Heart right ventricle (tissue), 16 donors: ENCODE measurements around the gene ZSCAN5A. TPM values are rescaled to one million over a fixed set of nuclear protein-coding genes. Genes with fewer than 3 reads are reported as not detected.
"Not testable (repeated sequence)": the region's sequence is repeated elsewhere in the genome, so short reads cannot be mapped to it uniquely, and the experiment has no call there.

Source experiments
- ATAC-seq, 8 donors: fragments of 200-7000 bp; cut with Tn5 transposase; one replicate each; pipeline ENCODE4 v1.9.1; 2020; ENCODE audit warnings: mild to moderate bottlenecking in 8 of 8, moderate library complexity in 8 of 8, moderate number of reproducible peaks in 1 of 8
- DNase-seq, 2 donors: peaks; one replicate each; pipeline ENCODE4 v3.0.0-alpha.2; 2020
- H3K27ac ChIP-seq, 10 donors: fragments of 200-600 bp; sonication (generic) in 2 of 10; one replicate each; pipeline versions ENCODE4 v1.5.0 to v1.8.0; 2020 to 2022; ENCODE audit warnings: mild to moderate bottlenecking in 3 of 10
- H3K27me3 ChIP-seq, 7 donors: fragments of 200-600 bp; one replicate each; pipeline ENCODE4 v1.8.0; 2021 to 2022; ENCODE audit warnings: mild to moderate bottlenecking in 2 of 7
- H3K36me3 ChIP-seq, 9 donors: fragments of 200-600 bp; sonication (generic) in 1 of 9; one replicate each; pipeline versions ENCODE4 v1.5.0 to v1.8.0; 2020 to 2022; ENCODE audit warnings: mild to moderate bottlenecking in 2 of 9
- H3K4me1 ChIP-seq, 9 donors: fragments of 200-600 bp; sonication (generic) in 1 of 9; one replicate each; pipeline versions ENCODE4 v1.5.0 to v1.8.0; 2020 to 2022; ENCODE audit warnings: mild to moderate bottlenecking in 4 of 9
- H3K4me3 ChIP-seq, 10 donors: fragments of 200-600 bp; sonication (generic) in 2 of 10; one replicate each; pipeline versions ENCODE4 v1.5.0 to v1.8.0; 2020 to 2022; ENCODE audit warnings: mild to moderate bottlenecking in 7 of 10, moderate library complexity in 2 of 10
- H3K9me3 ChIP-seq, 11 donors: fragments of 200-600 bp in 10 of 11; sonication (generic) in 2 of 11; one replicate each; pipeline versions ENCODE4 v1.5.0 to v1.8.0; 2013 to 2022; ENCODE audit warnings: mild to moderate bottlenecking in 2 of 11, control low read depth in 1 of 11, moderate library complexity in 1 of 11
- CTCF ChIP-seq, 9 donors: fragments of 200-600 bp; sonication (generic) in 2 of 9; IDR thresholded peaks; one replicate each; pipeline versions ENCODE4 v1.5.0 to v1.8.0; 2021 to 2022; ENCODE audit warnings: antibody characterized with exemption in 9 of 9, mild to moderate bottlenecking in 5 of 9, moderate library complexity in 1 of 9
- WGBS, 2 donors: extraction: QIAGEN DNeasy Blood & Tissue Kit; methylation state at CpG; one replicate each; pipeline ENCODE4 v1.1.7; 2013; ENCODE audit warnings: inconsistent platforms in 1 of 2; 5-methylcytosine and 5-hydroxymethylcytosine counted together
- intact Hi-C, 10 donors: fragments of 100-400 bp; cut with DNase I; formaldehyde crosslinking; loops; one replicate each; pipeline versions ENCODE4 v1.11.1 to v1.14.2; 2022
- polyA plus RNA-seq, 2 donors: library from polyadenylated mRNA; stranded (reverse); fragments of 200-250 nt; gene quantifications; one replicate each; pipeline ENCODE4 v1.2.3, GENCODE V29; 2013
- total RNA-seq, 10 donors: library from RNA; stranded (reverse); fragmentation: NEBNext Ultra II Directional in 3 of 10; extraction: Animal tissue kit (Norgen Biotek cat#: 25700) in 3 of 10; gene quantifications; one replicate each; pipeline versions ENCODE4 v1.2.1 to v1.2.4, GENCODE V29; 2021 to 2023
- donor health status: Arrhythmogenic right ventricular cardiomyopathy.
- donor health status: ischemic (EF 13 %, LVEDD 7.1; RV severe dilation, severe dysfunction).
- donor health status: healthy with polysubstance abuse.
- donor health status: DM: no; HTN: yes; CAD: no.
- donor health status: DM: no; HTN: no; CAD: no.
- donor health status: ischemic (EF 25% LVEDD 6.9; RV normal size, moderate dysfunction).
- donor health status: ischemic (EF 25% LVEDD 5.7; RV mildly dilated, moderate dysfunction).
- donor health status: healthy.
- donor health status: DM: yes; HTN: yes; CAD: no.
- donor health status: Ischemic cardiomyopathy.
- donor health status: ischemic (EF 35%, LVEDD 5.7; RV mildly dilated, moderate dysfunction).
- donor health status: nonischemic (EF 11% LVEDD 7.7; RV severe dilation, severe dysfunction).
- donor health status: DM: yes; HTN: yes; CAD: no.
- donor health status: PGD.
- donor health status: ischemic (EF 29% LVEDD 5.4; RV normal size, mild dysfunction).
- donor health status: nonischemic (EF 23%, LVEDD 6.1; RV moderate dilation, normal function).

ZSCAN5A gene
- total and polyA plus RNA-seq, 12 donors, result 9.5 to 33.4 (median 20.5) TPM

GRCh38 chr19:56263319-56263718 is 51.3 kb downstream of the ZSCAN5A start:
- H3K36me3 ChIP-seq, result peaks cover 0 to 9% (median 0%) of the 10 kb centered on the region in 9 donors
- DNase-seq, result no peak
- peaks cover 0 to 13% (median 0%) of the 10 kb centered on the region in 9 donors for H3K4me1 ChIP-seq
- H3K9me3 ChIP-seq, result no peaks in the 10 kb centered on the region
- no peak overlapping the region for H3K4me3 ChIP-seq
- H3K27ac ChIP-seq, result no peak overlapping the region
- no peaks in the 10 kb centered on the region for H3K27me3 ChIP-seq
- no peak for ATAC-seq
- TF ChIP-seq CTCF (IDR thresholded peaks at IDR 0.05), result no peak
- intact Hi-C loops, result no loop called here
- WGBS, 2 donors, result 82 to 90% methylated on average over 5 of the region's 5 CpGs

- ATAC-seq, result not testable (repeated sequence)
- WGBS, 2 donors, result 93 to 98% methylated on average over 6 of the region's 6 CpGs
Observed at GRCh38 chr19:56261932-56262331, 52.7 kb downstream of the ZSCAN5A start.

GRCh38 chr19:56261145-56261544 is 53.5 kb downstream of the ZSCAN5A start:
- no peaks in the 10 kb centered on the region for H3K9me3 ChIP-seq
- ATAC-seq, result no peak
- no peak for TF ChIP-seq CTCF (IDR thresholded peaks at IDR 0.05)
- no peak overlapping the region for H3K27ac ChIP-seq
- H3K4me3 ChIP-seq, result no peak overlapping the region
- intact Hi-C loops, result no loop called here
- H3K27me3 ChIP-seq, result no peaks in the 10 kb centered on the region
- H3K4me1 ChIP-seq, result peaks cover 0 to 10% (median 0%) of the 10 kb centered on the region in 9 donors
- no peak for DNase-seq
- H3K36me3 ChIP-seq, result peaks cover 0 to 9% (median 0%) of the 10 kb centered on the region in 9 donors

More at GRCh38 chr19:56261932-56262331, 52.7 kb downstream of the ZSCAN5A start:
- H3K9me3 ChIP-seq, H3K27me3 ChIP-seq, intact Hi-C loops, H3K4me3 ChIP-seq, H3K27ac ChIP-seq, DNase-seq, H3K36me3 ChIP-seq: not testable (repeated sequence)
- H3K4me1 ChIP-seq, result peaks cover 0 to 13% (median 0%) of the 10 kb centered on the region in 9 donors

GRCh38 chr19:56258272-56258671 is 56.4 kb downstream of the ZSCAN5A start:
- Histone ChIP-seq H3K4me3 (no peak overlapping the region), H3K4me1 (peaks cover 0 to 4% (median 0%) of the 10 kb centered on the region in 9 donors), H3K27me3 (no peaks in the 10 kb centered on the region), H3K36me3 (peaks cover 0 to 6% (median 0%) of the 10 kb centered on the region in 9 donors), H3K9me3 (no peaks in the 10 kb centered on the region), H3K27ac (no peak overlapping the region)
- ATAC-seq (no peak), DNase-seq (no peak)
- 87 to 88% methylated on average over 12 of the region's 12 CpGs for WGBS, 2 donors
- intact Hi-C loops, result loop anchor here in 3 of 10 donors (5.0 to 10.0 kb wide), 3 partner anchors 77 to 181 kb away; no protein-coding TSS in a partner anchor
- TF ChIP-seq CTCF (IDR thresholded peaks at IDR 0.05), result no peak

GRCh38 chr19:56253737-56254136 is 60.9 kb downstream of the ZSCAN5A start:
- 54 to 57% methylated on average over 5 of the region's 5 CpGs for WGBS, 2 donors
- Histone ChIP-seq H3K4me3 (no peak overlapping the region), H3K9me3 (no peaks in the 10 kb centered on the region), H3K27me3 (no peaks in the 10 kb centered on the region), H3K36me3 (no peaks in the 10 kb centered on the region), H3K4me1 (peaks cover 0 to 4% (median 0%) of the 10 kb centered on the region in 9 donors), H3K27ac (no peak overlapping the region)
- intact Hi-C loops, result loop anchor here (1.0 to 10.0 kb wide), 9 partner anchors 79 to 176 kb away; no protein-coding TSS in a partner anchor
- ATAC-seq, result peak in 6 of 8 donors; percentile 16 to 76 (median 54)
- no peak for DNase-seq
- peak in 8 of 9 donors; percentile 17 to 63 (median 53) for TF ChIP-seq CTCF (IDR thresholded peaks at IDR 0.05)
